GM18870 (cell line): ENCODE measurements around the gene HEATR5B.
"Not testable (repeated sequence)": the region's sequence is repeated elsewhere in the genome, so short reads cannot be mapped to it uniquely, and the experiment has no call there.

ENCODE experiments used
- ATAC-seq: cut with Tn5 transposase; IDR thresholded peaks from one replicate; pipeline ENCODE4 v1.9.1; 2021; ENCODE audit warnings: moderate library complexity; ENCODE audit not compliant: unreplicated experiment

Gene HEATR5B

GRCh38 chr2:37068686-37069085 is 15.5 kb downstream of the HEATR5B start:
- ATAC-seq, result no peak

DNA sequence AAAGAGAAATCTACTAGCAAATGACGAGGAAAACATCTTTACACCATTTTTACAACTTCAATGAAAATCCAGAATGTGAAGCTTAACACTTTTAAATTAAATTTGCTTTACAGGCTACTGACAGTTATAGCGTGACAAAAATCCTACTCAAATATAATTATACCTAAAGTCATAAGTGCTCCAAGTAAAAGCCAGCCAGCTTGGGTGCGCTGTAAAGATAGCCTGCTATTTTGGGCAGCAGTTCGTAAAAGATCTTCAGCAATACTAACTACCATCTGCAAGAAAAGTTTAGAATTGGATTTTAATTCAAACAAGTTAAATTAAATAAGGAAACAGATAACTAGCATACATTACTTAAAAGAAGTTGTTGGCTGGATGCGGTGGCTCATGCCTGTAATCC is 22.4 kb downstream of the HEATR5B start:
- no peak for ATAC-seq

DNA sequence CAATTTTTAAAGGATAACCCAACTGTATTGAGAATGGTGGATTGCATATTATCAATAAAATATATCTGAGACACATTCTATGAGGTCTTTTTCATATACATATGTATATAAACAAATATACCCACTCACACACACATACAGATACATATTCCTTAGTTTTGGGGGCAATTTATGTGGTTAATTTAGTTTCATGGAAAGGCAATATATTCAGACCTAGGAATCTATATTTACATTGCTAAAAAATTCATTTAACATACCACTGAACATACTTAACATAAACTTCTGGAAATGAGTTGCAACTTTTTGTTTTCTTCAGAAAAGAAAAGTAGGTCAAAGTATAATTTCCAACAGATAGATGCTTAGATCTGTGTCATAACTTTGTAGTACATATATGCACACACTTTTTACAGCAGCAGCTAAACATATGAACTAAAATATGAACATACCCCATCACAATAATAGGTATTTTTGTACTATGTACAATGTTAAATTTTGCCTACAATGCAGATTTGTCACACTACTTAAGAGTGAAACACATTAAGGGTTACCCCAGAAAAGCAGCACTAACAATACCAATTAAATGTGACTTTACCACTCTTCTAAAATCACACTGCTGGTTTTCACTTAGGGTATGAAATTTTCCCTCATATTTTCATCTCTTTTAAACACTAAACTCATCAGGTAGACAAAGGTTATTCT is 23.0 kb downstream of the HEATR5B start:
- no peak for ATAC-seq

GRCh38 chr2:37060446-37060845 is 23.7 kb downstream of the HEATR5B start:
- no peak for ATAC-seq

DNA sequence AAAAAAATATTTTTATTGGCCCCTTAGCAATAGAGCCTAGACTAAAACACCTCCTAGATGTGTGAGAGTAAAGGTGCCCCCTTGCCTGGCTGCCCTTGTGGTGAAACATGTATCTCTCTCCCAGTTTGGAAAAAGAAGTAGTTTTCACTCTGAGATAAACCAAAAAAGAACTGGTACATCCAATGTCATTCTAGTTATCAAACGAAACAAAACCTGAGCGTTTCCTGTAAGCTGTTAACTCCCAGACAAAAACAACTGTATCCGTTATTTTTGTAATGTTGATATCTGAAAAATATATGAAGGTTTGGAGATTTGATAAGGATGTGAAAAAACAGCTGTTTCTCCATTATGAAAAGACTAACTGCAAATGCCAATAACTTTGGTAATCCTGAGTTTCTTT is 24.3 kb downstream of the HEATR5B start:
- ATAC-seq, result no peak

GRCh38 chr2:37052600-37053332 is 31.4 kb downstream of the HEATR5B start:
- ATAC-seq, result no peak

DNA sequence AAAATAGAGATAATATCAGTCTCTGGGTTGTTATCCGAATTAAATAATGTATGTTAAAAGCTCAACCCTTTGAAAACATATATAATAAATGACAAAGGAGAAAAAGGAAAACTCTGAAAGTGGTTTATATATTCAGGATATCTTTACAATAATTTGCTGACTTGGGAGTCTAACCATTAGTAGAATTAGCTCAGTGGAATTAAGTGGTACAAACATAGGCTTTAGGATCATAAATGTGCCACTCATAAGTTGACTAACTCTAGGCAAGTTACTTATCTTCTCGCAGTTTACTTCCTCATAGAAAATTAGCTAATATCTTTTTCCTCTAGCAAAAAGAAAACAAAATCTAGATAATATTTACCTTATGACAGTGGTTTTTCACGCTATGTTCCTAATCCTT is 44.6 kb downstream of the HEATR5B start:
- no peak for ATAC-seq

GRCh38 chr2:37037771-37038170 is 46.4 kb downstream of the HEATR5B start:
- ATAC-seq, result no peak

DNA sequence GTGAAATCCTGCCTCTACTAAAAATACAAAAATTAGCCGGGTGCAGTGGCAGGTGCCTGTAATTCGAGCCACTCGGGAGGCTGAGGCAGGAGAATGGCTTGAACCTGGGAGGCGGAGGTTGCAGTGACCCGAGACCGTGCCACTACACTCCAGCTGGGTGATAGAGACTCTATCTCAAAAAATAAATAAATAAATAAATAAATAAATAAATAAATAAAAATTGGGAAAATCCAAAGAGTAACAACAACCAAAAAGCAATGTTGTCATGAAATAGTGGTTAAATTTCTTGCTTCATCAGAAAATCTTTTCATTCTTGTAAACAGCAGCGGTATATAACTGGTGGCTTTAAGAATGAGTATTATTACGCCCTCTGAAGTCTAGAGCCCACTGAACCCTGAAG is 54.4 kb downstream of the HEATR5B start:
- ATAC-seq, result no peak

DNA sequence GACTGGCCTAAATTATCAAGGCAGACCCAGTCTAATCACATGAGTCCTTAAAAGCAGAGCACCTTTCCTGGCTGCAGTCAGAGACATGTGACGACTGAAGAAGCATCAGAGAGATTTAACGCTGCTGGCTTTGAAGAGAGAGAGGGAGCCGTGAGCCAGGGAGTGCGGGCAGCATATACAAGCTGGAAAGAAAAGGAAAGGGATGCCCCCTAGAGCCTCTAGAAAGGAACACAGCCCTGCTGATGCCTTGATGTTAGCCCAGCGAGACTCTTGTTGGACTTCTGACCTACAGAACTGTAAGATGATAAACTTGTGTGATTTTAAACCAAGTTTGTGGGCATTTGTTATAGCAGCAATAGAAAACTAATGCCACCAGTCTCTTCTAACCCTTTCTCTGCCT is 58.1 kb downstream of the HEATR5B start:
- no peak for ATAC-seq

- ATAC-seq, result no peak
These were observed 63.0 kb downstream of the HEATR5B start for GRCh38 chr2:37020887-37021796.

GRCh38 chr2:37020212-37020886 is 63.8 kb downstream of the HEATR5B start:
- no peak for ATAC-seq

DNA sequence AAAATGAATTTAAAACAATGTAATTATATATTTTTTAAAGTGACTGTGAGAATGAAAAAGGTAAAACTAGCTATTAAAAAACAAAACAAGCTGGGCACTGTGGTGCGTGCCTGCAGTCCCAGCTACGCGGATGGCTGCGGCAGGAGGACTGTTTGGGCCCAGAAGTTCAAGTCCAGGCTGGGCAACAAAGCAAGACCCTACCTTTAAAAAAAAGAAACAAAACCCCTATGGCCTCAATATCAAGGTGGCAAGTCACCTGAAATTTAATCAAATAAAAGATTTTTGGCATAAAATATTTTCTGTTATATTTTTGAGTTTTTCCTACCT is 70.9 kb downstream of the HEATR5B start:
- peak; percentile 18 for ATAC-seq

DNA sequence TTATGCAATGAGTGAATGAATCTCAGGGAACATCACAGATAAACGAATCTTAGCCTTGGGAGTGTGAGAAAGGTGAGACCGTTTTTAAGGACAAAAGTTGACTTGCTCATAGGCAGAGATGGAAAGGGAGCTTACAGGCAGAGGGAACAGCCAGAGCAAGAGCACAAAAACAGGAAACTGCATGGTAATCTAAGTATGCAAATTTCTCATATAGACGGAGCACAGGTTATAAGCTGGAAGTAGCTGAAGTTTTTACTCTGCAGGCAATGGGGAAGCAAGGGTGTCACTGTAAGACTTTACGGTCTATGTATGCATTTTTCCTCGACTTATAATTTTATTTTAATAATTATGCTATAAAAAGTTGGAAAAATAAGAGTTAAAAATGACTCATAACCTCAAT is 73.0 kb downstream of the HEATR5B start:
- no peak for ATAC-seq

DNA sequence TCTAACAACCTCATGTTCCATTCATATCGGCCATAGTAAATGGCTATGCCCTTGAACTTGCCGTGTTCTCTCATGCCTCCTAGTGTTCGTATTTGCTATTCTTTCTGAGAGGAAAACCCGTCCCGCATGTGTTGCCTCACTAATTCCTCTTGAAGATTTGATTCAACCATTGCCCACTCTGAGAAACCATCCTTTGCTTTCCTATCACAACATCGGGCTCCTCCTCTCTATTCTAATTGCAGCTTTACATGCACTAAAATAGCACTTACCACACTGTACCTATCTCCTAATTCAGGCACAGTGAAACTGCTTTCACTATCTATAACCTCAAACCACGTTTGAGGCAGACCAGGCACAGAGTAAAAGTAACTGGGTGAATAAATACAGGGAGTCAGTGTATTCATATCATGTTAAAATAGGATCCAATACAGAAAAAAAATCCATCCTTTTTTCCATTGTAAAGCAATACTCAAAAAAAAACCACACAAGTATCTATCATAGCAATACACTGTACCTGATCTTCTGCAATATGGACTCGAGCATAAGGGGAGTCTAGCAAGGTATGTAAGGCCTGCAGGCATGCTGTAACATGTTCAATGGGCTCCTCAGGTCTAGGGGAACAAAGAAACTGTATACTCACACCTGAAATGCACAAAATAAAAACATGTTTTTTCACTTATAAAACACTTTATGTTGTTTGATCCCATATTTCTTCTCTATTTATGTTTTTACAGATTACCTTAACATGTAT is 78.9 kb downstream of the HEATR5B start:
- peak; percentile 99 for ATAC-seq

DNA sequence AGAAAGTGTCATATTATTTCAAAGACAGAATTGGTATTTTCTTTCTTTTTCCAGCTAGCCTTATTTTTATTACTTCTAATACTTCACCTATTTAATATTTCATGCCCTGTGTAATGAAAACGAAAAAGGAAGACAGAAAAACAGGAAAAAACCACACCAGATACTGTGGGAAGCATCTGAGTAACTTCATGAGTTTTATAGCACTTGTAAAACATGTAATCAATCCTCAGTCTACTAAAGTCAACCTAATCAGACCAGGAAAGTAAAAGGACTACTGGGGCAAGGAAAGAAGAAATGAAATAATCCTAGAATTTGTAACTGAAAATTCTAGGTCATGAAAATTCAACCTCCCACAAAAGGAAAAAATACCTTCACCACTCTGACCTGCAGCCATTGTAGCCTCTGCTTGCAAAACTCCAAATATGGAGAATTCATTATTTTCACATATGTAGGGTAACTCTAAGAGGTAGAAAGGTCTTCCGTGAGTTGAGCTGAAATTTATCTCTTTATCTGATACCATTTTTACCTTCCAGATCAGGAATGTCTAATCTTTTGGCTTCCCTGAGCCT is 83.1 kb downstream of the HEATR5B start:
- no peak for ATAC-seq

GRCh38 chr2:37000318-37000717 is 83.9 kb downstream of the HEATR5B start:
- ATAC-seq, result no peak

GRCh38 chr2:36999416-36999815 is 84.8 kb downstream of the HEATR5B start:
- not testable (repeated sequence) for ATAC-seq

- no peak for ATAC-seq
These were observed 90.1 kb downstream of the HEATR5B start for GRCh38 chr2:36993841-36994620.
